CD4-positive, alpha-beta T cell (primary cell): ENCODE results near the gene ABLIM2. TPM values are rescaled to one million over a fixed set of nuclear protein-coding genes. Genes with fewer than 3 reads are reported as not detected.

Source experiments
- ATAC-seq: fragments of 200-7000 bp; cut with Tn5 transposase; one replicate; pipeline ENCODE4 v1.10.0; 2022; ENCODE audit warnings: mild to moderate bottlenecking; ENCODE audit not compliant: poor library complexity
- CTCF ChIA-PET: fragments of 350-600 bp; sonication (Branson Sonifier 250); formaldehyde crosslinking; loops from one replicate; lab custom pipeline; 2021; ENCODE audit warnings: antibody characterized with exemption, inconsistent platforms; lab: Charles Lee
- POLR2A ChIA-PET: fragments of 350-600 bp; sonication (Branson Sonifier 250); formaldehyde crosslinking; loops from one replicate; lab custom pipeline; 2021; ENCODE audit warnings: antibody characterized with exemption, inconsistent platforms; lab: Charles Lee
- DNase-seq, 14 experiments: peaks; one replicate each; pipeline ENCODE4 v3.0.0-alpha.2; 2013 to 2020; ENCODE audit warnings: mixed read lengths in 2 of 14
- H3K27ac ChIP-seq, 2 donors: one replicate each; pipeline versions ENCODE4 v1.5.1 to v1.7.0; 2013; ENCODE audit warnings: low read length in 2 of 2, low read depth in 1 of 2, mild to moderate bottlenecking in 1 of 2
- H3K27me3 ChIP-seq, 2 experiments: 1 replicate in 1 of 2; 2 replicates in 1 of 2; pipeline versions ENCODE4 v1.6.1 to v1.7.0; 2013; ENCODE audit warnings: low read length in 2 of 2, control low read depth in 1 of 2, mild to moderate bottlenecking in 1 of 2, moderate library complexity in 1 of 2; ENCODE audit not compliant: insufficient read depth in 2 of 2, control insufficient read depth in 1 of 2
- H3K36me3 ChIP-seq: one replicate; pipeline ENCODE4 v1.6.1; 2013; ENCODE audit warnings: low read length, control low read depth; ENCODE audit not compliant: insufficient read depth
- H3K4me1 ChIP-seq: one replicate; pipeline ENCODE4 v1.6.1; 2013; ENCODE audit warnings: low read length, control low read depth; ENCODE audit not compliant: insufficient read depth
- H3K4me3 ChIP-seq: one replicate; pipeline ENCODE4 v1.5.1; 2013; ENCODE audit warnings: mild to moderate bottlenecking, low read length, moderate library complexity
- H3K9me3 ChIP-seq, 2 experiments: 1 replicate in 1 of 2; 2 replicates in 1 of 2; pipeline versions ENCODE4 v1.6.1 to v1.7.0; 2013; ENCODE audit warnings: low read length in 2 of 2, mild to moderate bottlenecking in 2 of 2, control low read depth in 1 of 2, moderate library complexity in 1 of 2; ENCODE audit not compliant: control insufficient read depth in 1 of 2, insufficient read depth in 1 of 2
- H3K27ac Mint-ChIP-seq: one replicate; pipeline ENCODE4 v1.8.0; 2020; ENCODE audit warnings: mixed read lengths
- H3K27me3 Mint-ChIP-seq: one replicate; pipeline ENCODE4 v1.8.0; 2021; ENCODE audit warnings: mixed read lengths
- H3K36me3 Mint-ChIP-seq: one replicate; pipeline ENCODE4 v1.8.0; 2021; ENCODE audit warnings: low read depth, mixed read lengths
- H3K4me1 Mint-ChIP-seq: one replicate; pipeline ENCODE4 v1.8.0; 2021; ENCODE audit warnings: low read depth, mixed read lengths
- H3K4me3 Mint-ChIP-seq: one replicate; pipeline ENCODE4 v1.8.0; 2020; ENCODE audit warnings: mild to moderate bottlenecking, mixed read lengths
- H3K9me3 Mint-ChIP-seq: one replicate; pipeline ENCODE4 v1.8.0; 2020; ENCODE audit warnings: mixed read lengths
- CTCF ChIP-seq: fragments of 200-600 bp; IDR thresholded peaks from one replicate; pipeline ENCODE4 v1.8.0; 2022; ENCODE audit warnings: antibody characterized with exemption, mild to moderate bottlenecking
- intact Hi-C, 2 experiments: fragments of 100-400 bp; cut with DNase I in 1 of 2; cut with micrococcal nuclease in 1 of 2; formaldehyde crosslinking; loops; one replicate each; pipeline versions ENCODE4 v1.15.1 to v1.9.0; 2023 to 2025; cut with DNase I, micrococcal nuclease
- total RNA-seq, 174 experiments: library from RNA in 2 of 174; stranded (reverse) in 2 of 174; gene quantifications; one replicate each; pipeline ENCODE4 v1.2.3 and lab custom pipeline; 2021 to 2026

ABLIM2 gene
- total RNA-seq, 2 experiments from 2014 or later = 2.5 to 2.7 TPM

GRCh38 chr4:8176547-8177399 lies 18.2 kb upstream of the ABLIM2 start:
- Mint-ChIP-seq H3K9me3 (no peaks in the 10 kb centered on the region), H3K4me3 (no peak overlapping the region), H3K27me3 (peaks cover under 1% of the 10 kb centered on the region), H3K36me3 (no peaks in the 10 kb centered on the region), H3K27ac (no peak overlapping the region), H3K4me1 (no peaks in the 10 kb centered on the region)
- ChIA-PET POLR2A (interaction anchor here (0.6 to 1.4 kb wide), 3 partner anchors 22 to 234 kb away, joined by 3 to 8 read pairs (median 3); partner anchors contain the start of gene SH3TC1), CTCF (interaction anchor here (0.5 to 1.3 kb wide), 13 partner anchors 9 to 242 kb away, joined by 3 to 11 read pairs (median 3); partner anchors contain the start of genes ABLIM2 and SH3TC1)
- Histone ChIP-seq H3K4me3 (no peak overlapping the region), H3K27ac (no peak overlapping the region), H3K4me1 (peaks cover 10% of the 10 kb centered on the region), H3K9me3 (peaks cover 0 to 4% of the 10 kb centered on the region in 2 experiments), H3K36me3 (no peaks in the 10 kb centered on the region), H3K27me3 (no peaks in the 10 kb centered on the region)
- DNase-seq (peak in 12 of 14 experiments; percentile 30 to 69 (median 41)), ATAC-seq (peak; percentile 97)
- peak; percentile 70 for TF ChIP-seq CTCF
- intact Hi-C loops = loop anchor here (1.0 to 5.0 kb wide), 5 partner anchors 16 to 421 kb away; no protein-coding TSS in a partner anchor

GRCh38 chr4:8175686-8176085 lies 17.1 kb upstream of the ABLIM2 start:
- H3K27ac Mint-ChIP-seq = no peak overlapping the region
- no peak for ATAC-seq
- no peak overlapping the region for H3K4me3 Mint-ChIP-seq
- H3K36me3 Mint-ChIP-seq = no peaks in the 10 kb centered on the region
- intact Hi-C loops = loop anchor here (2.0 to 5.0 kb wide), 4 partner anchors 17 to 422 kb away; no protein-coding TSS in a partner anchor
- CTCF ChIA-PET = no interaction called here
- Histone ChIP-seq H3K27me3 (peaks cover 0 to under 1% of the 10 kb centered on the region in 2 experiments), H3K4me3 (no peak overlapping the region), H3K4me1 (peaks cover 11% of the 10 kb centered on the region), H3K36me3 (no peaks in the 10 kb centered on the region), H3K27ac (no peak overlapping the region), H3K9me3 (peaks cover 0 to 4% of the 10 kb centered on the region in 2 experiments)
- H3K9me3 Mint-ChIP-seq = no peaks in the 10 kb centered on the region
- peaks cover 6% of the 10 kb centered on the region for H3K27me3 Mint-ChIP-seq
- H3K4me1 Mint-ChIP-seq = no peaks in the 10 kb centered on the region
- DNase-seq = no peak
- no peak for TF ChIP-seq CTCF
- POLR2A ChIA-PET = no interaction called here

GRCh38 chr4:8174970-8175369 lies 16.4 kb upstream of the ABLIM2 start:
- Mint-ChIP-seq H3K4me1 (no peaks in the 10 kb centered on the region), H3K36me3 (no peaks in the 10 kb centered on the region), H3K27ac (no peak overlapping the region), H3K27me3 (peaks cover 6% of the 10 kb centered on the region), H3K9me3 (no peaks in the 10 kb centered on the region), H3K4me3 (no peak overlapping the region)
- peaks cover 0 to 4% of the 10 kb centered on the region in 2 experiments for H3K9me3 ChIP-seq
- no peak overlapping the region for H3K27ac ChIP-seq
- CTCF ChIA-PET = no interaction called here
- intact Hi-C loops = loop anchor here in 1 of 2 experiments (5.0 kb wide), 2 partner anchors 67 to 422 kb away; no protein-coding TSS in a partner anchor
- no peak for DNase-seq
- TF ChIP-seq CTCF = no peak
- H3K4me1 ChIP-seq = peaks cover 11% of the 10 kb centered on the region
- no peak for ATAC-seq
- POLR2A ChIA-PET = no interaction called here
- no peaks in the 10 kb centered on the region for H3K36me3 ChIP-seq
- H3K27me3 ChIP-seq = peaks cover 0 to 6% of the 10 kb centered on the region in 2 experiments
- H3K4me3 ChIP-seq = no peak overlapping the region
